CD8-positive, alpha-beta memory T cell (primary cell): Measurements from ENCODE around the gene ZNF837. TPM values are rescaled to one million over a fixed set of nuclear protein-coding genes. Genes with fewer than 3 reads are reported as not detected.
"Not testable (repeated sequence)": the region's sequence is repeated elsewhere in the genome, so short reads cannot be mapped to it uniquely, and the experiment has no call there.

ENCODE experiments used
- CTCF ChIA-PET: fragments of 350-600 bp; sonication (Branson Sonifier 250); formaldehyde crosslinking; loops from one replicate; lab custom pipeline; 2021; ENCODE audit warnings: antibody characterized with exemption; lab: Charles Lee
- POLR2A ChIA-PET: fragments of 350-600 bp; sonication (Branson Sonifier 250); formaldehyde crosslinking; loops from one replicate; lab custom pipeline; 2021; ENCODE audit warnings: antibody characterized with exemption; lab: Charles Lee
- DNase-seq, 5 donors: peaks; one replicate each; pipeline versions ENCODE4 v3.0.0 to v3.0.0-alpha.2; 2020 to 2022; ENCODE audit warnings: mixed read lengths in 1 of 5
- H3K27ac ChIP-seq: one replicate; pipeline ENCODE4 v1.7.0; 2013; ENCODE audit warnings: low read depth, mild to moderate bottlenecking, low read length, moderate library complexity
- H3K27me3 ChIP-seq: 2 replicates; pipeline ENCODE4 v1.7.0; 2013; ENCODE audit warnings: low read length, mild to moderate bottlenecking; ENCODE audit not compliant: insufficient read depth, poor library complexity, severe bottlenecking
- H3K36me3 ChIP-seq: 2 replicates; pipeline ENCODE4 v1.7.0; 2013; ENCODE audit warnings: mild to moderate bottlenecking, low read length, moderate library complexity; ENCODE audit not compliant: insufficient read depth
- H3K4me1 ChIP-seq: 2 replicates; pipeline ENCODE4 v1.7.0; 2013; ENCODE audit warnings: mild to moderate bottlenecking, low read length, moderate library complexity; ENCODE audit not compliant: insufficient read depth
- H3K4me3 ChIP-seq: 2 replicates; pipeline ENCODE4 v1.7.0; 2013; ENCODE audit warnings: mild to moderate bottlenecking, low read length
- H3K9me3 ChIP-seq: 2 replicates; pipeline ENCODE4 v1.7.0; 2013; ENCODE audit warnings: mild to moderate bottlenecking, low read length
- H3K27ac Mint-ChIP-seq, 8 donors: one replicate each; pipeline ENCODE4 v1.8.0; 2020 to 2021; ENCODE audit warnings: mixed read lengths in 8 of 8, mild to moderate bottlenecking in 6 of 8, inconsistent platforms in 3 of 8, moderate library complexity in 3 of 8
- H3K27me3 Mint-ChIP-seq, 2 donors: one replicate each; pipeline ENCODE4 v1.8.0; 2020 to 2021; ENCODE audit warnings: mixed read lengths in 2 of 2, mild to moderate bottlenecking in 1 of 2, moderate library complexity in 1 of 2
- H3K36me3 Mint-ChIP-seq, 3 donors: one replicate each; pipeline ENCODE4 v1.8.0; 2020 to 2021; ENCODE audit warnings: mixed read lengths in 3 of 3, inconsistent platforms in 1 of 3, mild to moderate bottlenecking in 1 of 3
- H3K4me1 Mint-ChIP-seq, 3 donors: one replicate each; pipeline ENCODE4 v1.8.0; 2020 to 2021; ENCODE audit warnings: mixed read lengths in 3 of 3, inconsistent platforms in 1 of 3, mild to moderate bottlenecking in 1 of 3
- H3K4me3 Mint-ChIP-seq, 7 donors: one replicate each; pipeline ENCODE4 v1.8.0; 2020 to 2021; ENCODE audit warnings: mixed read lengths in 7 of 7, mild to moderate bottlenecking in 6 of 7, moderate library complexity in 4 of 7, inconsistent platforms in 2 of 7
- H3K9me3 Mint-ChIP-seq, 5 donors: one replicate each; pipeline ENCODE4 v1.8.0; 2020 to 2022; ENCODE audit warnings: mixed read lengths in 5 of 5, mild to moderate bottlenecking in 3 of 5, moderate library complexity in 2 of 5, inconsistent platforms in 1 of 5
- polyA plus RNA-seq: library from polyadenylated mRNA; unstranded; fragments of 300-500 nt; fragmentation: Illumina TruSeq; gene quantifications from one replicate; pipeline ENCODE4 v1.2.3, GENCODE V29; 2021
- total RNA-seq, 2 experiments: library from RNA; stranded (reverse); gene quantifications; one replicate each; pipeline ENCODE4 v1.2.3, GENCODE V29; 2021

Gene ZNF837
- total and polyA plus RNA-seq, 3 experiments from 2014 or later: 1.8 to 4.6 (median 2.3) TPM

DNA sequence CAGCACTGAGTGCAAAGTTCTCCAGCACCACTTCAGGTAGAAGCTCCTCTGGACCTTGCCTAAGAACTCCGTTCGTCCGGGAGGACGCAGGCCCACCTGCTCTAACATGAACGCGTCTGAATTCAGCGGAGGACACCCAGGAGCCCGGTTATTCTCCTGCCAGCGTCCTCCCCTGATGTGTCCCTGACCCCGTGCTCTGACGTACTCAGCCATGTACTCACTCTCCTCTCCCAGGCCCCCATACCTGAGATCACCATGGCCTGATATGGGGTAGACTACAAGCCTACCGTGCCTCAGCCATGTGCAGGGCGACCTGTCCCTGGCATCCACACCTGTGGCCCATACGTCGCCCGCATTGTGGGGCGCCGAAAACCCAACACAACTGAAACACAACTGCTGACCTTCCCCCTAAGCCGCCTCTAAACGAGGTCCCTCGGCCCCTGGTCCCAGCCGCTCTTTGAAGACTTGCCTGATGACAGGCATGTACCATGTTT lies 26.9 kb upstream of the ZNF837 start:
- H3K36me3 Mint-ChIP-seq: peaks cover 0 to 7% (median 0%) of the 10 kb centered on the region in 3 donors
- H3K9me3 Mint-ChIP-seq: no peaks in the 10 kb centered on the region
- H3K27ac ChIP-seq: peak overlapping the region; percentile 93
- H3K27me3 Mint-ChIP-seq: no peaks in the 10 kb centered on the region
- H3K4me1 ChIP-seq: peaks cover 18% of the 10 kb centered on the region
- ChIA-PET POLR2A (interaction anchor here (0.5 to 1.6 kb wide), 7 partner anchors 26 to 167 kb away, joined by 3 to 10 read pairs (median 3); partner anchors contain the start of genes ZNF132, ZNF324B, ZNF497 and ZNF837), CTCF (no interaction called here)
- H3K9me3 ChIP-seq: no peaks in the 10 kb centered on the region
- H3K4me1 Mint-ChIP-seq: peaks cover 29 to 42% (median 35%) of the 10 kb centered on the region in 3 donors
- H3K4me3 ChIP-seq: peak overlapping the region; percentile 94
- H3K36me3 ChIP-seq: no peaks in the 10 kb centered on the region
- no peaks in the 10 kb centered on the region for H3K27me3 ChIP-seq
- H3K27ac Mint-ChIP-seq: peak overlapping the region; percentile 94 to 98 (median 96)
- peak overlapping the region; percentile 94 to 97 (median 96) for H3K4me3 Mint-ChIP-seq
- DNase-seq: no peak

- no peak for DNase-seq
- Histone ChIP-seq H3K4me1 (peaks cover 20% of the 10 kb centered on the region), H3K9me3 (no peaks in the 10 kb centered on the region), H3K27me3 (no peaks in the 10 kb centered on the region), H3K36me3 (no peaks in the 10 kb centered on the region), H3K27ac (peak overlapping the region; percentile 93), H3K4me3 (peak overlapping the region; percentile 94)
- peak overlapping the region; percentile 94 to 97 (median 96) for H3K4me3 Mint-ChIP-seq
- no peaks in the 10 kb centered on the region for H3K9me3 Mint-ChIP-seq
- POLR2A ChIA-PET: interaction anchor here (0.5 to 1.1 kb wide), 3 partner anchors 45 to 168 kb away, joined by 3 to 4 read pairs (median 3); partner anchors contain the start of gene ZNF324B
- peak overlapping the region; percentile 84 to 98 (median 96) for H3K27ac Mint-ChIP-seq
- CTCF ChIA-PET: no interaction called here
- H3K27me3 Mint-ChIP-seq: no peaks in the 10 kb centered on the region
- peaks cover 0 to 4% (median 0%) of the 10 kb centered on the region in 3 donors for H3K36me3 Mint-ChIP-seq
- peaks cover 29 to 42% (median 35%) of the 10 kb centered on the region in 3 donors for H3K4me1 Mint-ChIP-seq
Measured at GRCh38 chr19:58406818-58407657, 26.2 kb upstream of the ZNF837 start.

GRCh38 chr19:58403920-58404478 lies 23.2 kb upstream of the ZNF837 start:
- Mint-ChIP-seq H3K4me3 (peak overlapping the region in 1 of 7 donors; percentile 70), H3K27ac (peak overlapping the region in 2 of 8 donors; percentile 66 to 83), H3K4me1 (peaks cover 29 to 46% (median 30%) of the 10 kb centered on the region in 3 donors)
- DNase-seq, H3K4me3 ChIP-seq, H3K36me3 ChIP-seq, H3K9me3 Mint-ChIP-seq, H3K9me3 ChIP-seq, CTCF ChIA-PET, H3K27me3 Mint-ChIP-seq, H3K27ac ChIP-seq, H3K36me3 Mint-ChIP-seq, H3K27me3 ChIP-seq: not testable (repeated sequence)
- POLR2A ChIA-PET: interaction anchor here (0.7 kb wide), 1 partner anchor 47 kb away, joined by 8 read pairs; the partner anchor contains the start of gene ZNF324B
- H3K4me1 ChIP-seq: peaks cover 26% of the 10 kb centered on the region

GRCh38 chr19:58401840-58402421 lies 21.1 kb upstream of the ZNF837 start:
- DNase-seq: peak in 1 of 5 donors; percentile 16
- Histone ChIP-seq H3K4me3 (peak overlapping the region; percentile 73), H3K36me3 (no peaks in the 10 kb centered on the region), H3K27me3 (no peaks in the 10 kb centered on the region), H3K4me1 (peaks cover 16% of the 10 kb centered on the region), H3K27ac (peak overlapping the region; percentile 95), H3K9me3 (no peaks in the 10 kb centered on the region)
- H3K9me3 Mint-ChIP-seq: no peaks in the 10 kb centered on the region
- ChIA-PET POLR2A (no interaction called here), CTCF (no interaction called here)
- H3K27ac Mint-ChIP-seq: peak overlapping the region in 4 of 8 donors; percentile 26 to 95 (median 94)
- H3K36me3 Mint-ChIP-seq: peaks cover 0 to 1% (median 0%) of the 10 kb centered on the region in 3 donors
- H3K4me1 Mint-ChIP-seq: peaks cover 13 to 28% (median 15%) of the 10 kb centered on the region in 3 donors
- peak overlapping the region in 5 of 7 donors; percentile 88 to 94 (median 89) for H3K4me3 Mint-ChIP-seq
- H3K27me3 Mint-ChIP-seq: peaks cover 10 to 11% of the 10 kb centered on the region in 2 donors

DNA sequence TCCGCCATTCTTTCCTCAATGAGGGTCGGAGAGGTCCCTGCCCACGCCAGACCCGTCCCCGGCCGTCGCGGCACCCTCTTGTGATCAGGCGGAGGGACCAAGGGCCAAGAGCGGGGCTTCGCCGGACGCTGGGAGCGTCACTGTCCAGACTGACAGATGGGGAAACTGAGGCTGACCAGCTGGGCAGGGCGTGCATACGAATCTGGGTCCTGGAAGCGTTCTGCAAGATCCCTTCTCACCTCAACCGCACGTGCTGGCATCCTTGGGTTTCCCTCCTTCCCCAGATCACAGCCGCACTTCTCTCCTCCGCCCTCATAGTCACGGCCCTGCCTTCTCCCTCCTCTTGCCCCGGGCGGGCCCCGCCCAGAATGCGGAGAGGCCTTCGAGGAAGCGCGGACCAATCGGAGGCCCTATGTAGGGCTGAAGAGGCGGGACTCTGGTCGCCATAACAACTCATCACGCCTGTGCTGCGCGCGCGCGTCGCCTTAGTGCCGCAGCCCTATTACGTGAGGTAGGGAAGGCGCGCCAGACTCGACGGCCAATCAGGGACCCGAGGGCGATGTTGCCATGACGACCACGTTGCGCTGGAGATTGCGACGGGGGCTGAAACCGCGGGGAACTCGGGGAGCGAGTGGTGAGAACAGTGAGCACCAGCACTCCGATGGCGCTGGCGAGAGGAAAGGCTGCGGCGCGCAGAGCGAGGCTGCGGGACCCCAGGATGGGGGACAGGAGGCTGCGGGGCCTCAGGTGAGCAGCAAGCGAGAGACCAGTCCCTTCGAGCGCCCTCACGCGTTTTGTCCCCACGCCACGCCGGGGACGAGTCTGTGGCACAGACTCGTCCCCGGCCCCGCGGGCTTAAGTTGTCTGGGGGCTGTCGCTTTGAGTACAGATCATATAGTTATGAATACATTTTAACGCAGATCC lies 20.3 kb upstream of the ZNF837 start:
- ChIA-PET CTCF (no interaction called here), POLR2A (no interaction called here)
- peak overlapping the region; percentile 88 to 94 (median 92) for H3K4me3 Mint-ChIP-seq
- H3K27ac Mint-ChIP-seq: peak overlapping the region; percentile 89 to 97 (median 94)
- H3K4me1 ChIP-seq: peaks cover 14% of the 10 kb centered on the region
- H3K36me3 ChIP-seq: no peaks in the 10 kb centered on the region
- H3K9me3 ChIP-seq: no peaks in the 10 kb centered on the region
- H3K27me3 ChIP-seq: no peaks in the 10 kb centered on the region
- DNase-seq: peak; percentile 98 to 100 (median 99)
- peak overlapping the region; percentile 73 for H3K4me3 ChIP-seq
- H3K9me3 Mint-ChIP-seq: no peaks in the 10 kb centered on the region
- peaks cover 10 to 11% of the 10 kb centered on the region in 2 donors for H3K27me3 Mint-ChIP-seq
- peaks cover 0 to 1% (median 0%) of the 10 kb centered on the region in 3 donors for H3K36me3 Mint-ChIP-seq
- H3K27ac ChIP-seq: peak overlapping the region; percentile 95
- H3K4me1 Mint-ChIP-seq: peaks cover 8 to 21% (median 8%) of the 10 kb centered on the region in 3 donors

DNA sequence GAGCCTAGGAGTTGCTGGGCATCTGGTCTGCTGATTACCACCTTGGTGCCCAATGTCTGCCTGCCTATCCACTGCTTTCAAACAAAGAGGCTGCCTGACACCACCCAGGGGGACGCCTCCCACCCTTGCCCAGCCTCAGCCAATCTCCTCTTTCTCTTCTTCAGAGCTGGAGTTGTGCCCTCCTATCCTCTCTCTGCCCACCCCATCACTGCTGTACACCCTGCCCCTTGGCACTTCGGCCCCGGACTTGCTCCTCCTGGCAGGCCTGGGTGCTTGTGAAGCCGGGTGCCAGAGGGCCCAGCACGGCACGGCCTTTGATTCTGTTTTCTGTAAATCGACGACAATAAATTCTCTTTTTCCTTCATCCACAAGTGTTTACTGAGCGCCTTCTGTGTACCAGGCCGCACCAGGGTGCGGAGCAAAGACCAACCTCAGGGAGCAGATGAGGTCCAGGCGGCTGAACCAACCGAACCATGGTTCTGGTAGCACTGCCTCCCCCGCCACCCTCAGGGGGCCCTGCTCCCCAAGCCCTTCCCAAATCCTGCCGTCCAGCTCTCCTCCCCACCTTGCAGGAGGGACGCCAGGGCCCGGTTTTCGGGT lies 19.6 kb upstream of the ZNF837 start:
- ChIA-PET POLR2A (no interaction called here), CTCF (no interaction called here)
- Mint-ChIP-seq H3K4me1 (peaks cover 8 to 21% (median 8%) of the 10 kb centered on the region in 3 donors), H3K9me3 (no peaks in the 10 kb centered on the region), H3K27me3 (peaks cover 10 to 11% of the 10 kb centered on the region in 2 donors), H3K36me3 (peaks cover 0 to 2% (median 1%) of the 10 kb centered on the region in 3 donors), H3K27ac (peak overlapping the region in 5 of 8 donors; percentile 11 to 97 (median 93)), H3K4me3 (peak overlapping the region in 6 of 7 donors; percentile 88 to 94 (median 90))
- H3K9me3 ChIP-seq: no peaks in the 10 kb centered on the region
- H3K4me3 ChIP-seq: peak overlapping the region; percentile 56
- H3K27me3 ChIP-seq: peaks cover 5% of the 10 kb centered on the region
- no peaks in the 10 kb centered on the region for H3K36me3 ChIP-seq
- H3K27ac ChIP-seq: peak overlapping the region; percentile 67
- peaks cover 14% of the 10 kb centered on the region for H3K4me1 ChIP-seq
- DNase-seq: no peak
